K562 (cell line): ENCODE results near the gene CCDC97.

Experiments
- CTCF ChIP-seq, 3 experiments: IDR thresholded peaks in 2 of 3; conservative IDR thresholded peaks in 1 of 3; 2 replicates each; pipeline ENCODE4 v1.5.1; 2011 to 2012; ENCODE audit warnings: low read length in 3 of 3, mild to moderate bottlenecking in 3 of 3, control low read depth in 2 of 3, improper control_type of control experiment in 1 of 3, inconsistent platforms in 1 of 3, low read depth in 1 of 3, mixed read lengths in 1 of 3, moderate library complexity in 1 of 3; ENCODE audit not compliant: insufficient read depth in 2 of 3
- HDAC3 ChIP-seq: fragments of 450-650 bp; IDR thresholded peaks from 2 replicates; pipeline ENCODE4 v1.6.1; 2018; ENCODE audit warnings: borderline replicate concordance, mild to moderate bottlenecking, moderate library complexity; ENCODE audit not compliant: partially characterized antibody
- REST ChIP-seq, 2 experiments: fragments of 450-650 bp; formaldehyde crosslinking in 1 of 2; IDR thresholded peaks; 2 replicates each; pipeline versions ENCODE4 v1.4.0 to v1.6.1; 2014 to 2020; ENCODE audit warnings: mild to moderate bottlenecking in 2 of 2, borderline replicate concordance in 1 of 2, low read depth in 1 of 2
- ZKSCAN3 ChIP-seq: fragments of 250-450 bp; sonication (Bioruptor Pico); IDR thresholded peaks from 2 replicates; pipeline ENCODE4 v1.4.0; 2020

- TF ChIP-seq CTCF (IDR thresholded peaks at IDR 0.05 in 2 of 3, conservative IDR thresholded peaks at IDR 0.05 in 1 of 3; ENCODE audit: insufficient read depth in 2 of 3, low read depth in 1 of 3, low read length in 3 of 3), result no peak
- no peak for TF ChIP-seq REST (IDR thresholded peaks at IDR 0.05; ENCODE audit: borderline replicate concordance)
- TF ChIP-seq REST (CRISPR knock-in tag; IDR thresholded peaks at IDR 0.05; ENCODE audit: low read depth), result no peak
- no peak for TF ChIP-seq HDAC3
- TF ChIP-seq ZKSCAN3, result no peak
These were observed 25.5 kb downstream of the CCDC97 start for GRCh38 chr19:41335467-41335866.
